ENCODE data around the gene KLHL29. TPM values are rescaled to one million over a fixed set of nuclear protein-coding genes. Genes with fewer than 3 reads are reported as not detected.

KLHL29 gene
- total RNA-seq, 1 donor = 1.0 TPM

GRCh38 chr2:23430263-23430662 is 45.3 kb downstream of the KLHL29 start:
- Histone ChIP-seq H3K27me3 (ENCODE audit: insufficient read depth, low read length) (no peaks in the 10 kb centered on the region), H3K4me1 (ENCODE audit: insufficient read depth, low read length) (no peaks in the 10 kb centered on the region), H3K4me3 (ENCODE audit: low read length) (no peak overlapping the region), H3K9me3 (ENCODE audit: low read depth, low read length) (no peaks in the 10 kb centered on the region)

DNA sequence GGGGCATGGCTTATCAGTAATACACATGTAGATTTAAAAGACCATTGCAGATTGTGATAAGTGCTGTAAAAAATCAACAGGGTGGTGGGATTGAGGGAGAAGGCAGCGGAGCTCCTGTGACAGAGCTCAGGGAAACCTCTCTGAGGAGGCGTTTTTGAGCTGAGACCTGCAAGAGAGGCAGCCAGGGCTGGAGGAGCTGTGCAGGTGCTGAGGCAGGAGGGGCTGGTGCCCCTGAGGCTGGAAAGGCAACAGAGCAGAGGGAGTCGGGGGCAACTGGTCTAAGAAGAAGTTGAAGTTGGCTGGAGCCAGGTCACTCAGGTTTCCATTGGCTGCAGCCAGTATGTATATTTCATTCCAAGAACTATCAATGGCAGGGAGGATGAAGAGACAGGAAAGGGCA is 47.6 kb downstream of the KLHL29 start:
- no peak overlapping the region for H3K4me3 ChIP-seq (ENCODE audit: low read length)
- no peaks in the 10 kb centered on the region for H3K4me1 ChIP-seq (ENCODE audit: insufficient read depth, low read length)
- no peaks in the 10 kb centered on the region for H3K9me3 ChIP-seq (ENCODE audit: low read depth, low read length)
- no peaks in the 10 kb centered on the region for H3K27me3 ChIP-seq (ENCODE audit: insufficient read depth, low read length)

GRCh38 chr2:23433282-23433681 is 48.3 kb downstream of the KLHL29 start:
- H3K4me1 ChIP-seq (ENCODE audit: insufficient read depth, low read length) = no peaks in the 10 kb centered on the region
- H3K9me3 ChIP-seq (ENCODE audit: low read depth, low read length) = no peaks in the 10 kb centered on the region
- no peaks in the 10 kb centered on the region for H3K27me3 ChIP-seq (ENCODE audit: insufficient read depth, low read length)
- H3K4me3 ChIP-seq (ENCODE audit: low read length) = no peak overlapping the region

- Histone ChIP-seq H3K9me3 (ENCODE audit: low read depth, low read length) (no peaks in the 10 kb centered on the region), H3K4me1 (ENCODE audit: insufficient read depth, low read length) (no peaks in the 10 kb centered on the region), H3K27me3 (ENCODE audit: insufficient read depth, low read length) (no peaks in the 10 kb centered on the region), H3K4me3 (ENCODE audit: low read length) (no peak overlapping the region)
Observed at GRCh38 chr2:23434721-23435121, 49.7 kb downstream of the KLHL29 start.

- Histone ChIP-seq H3K4me1 (ENCODE audit: insufficient read depth, low read length) (no peaks in the 10 kb centered on the region), H3K4me3 (ENCODE audit: low read length) (no peak overlapping the region), H3K9me3 (ENCODE audit: low read depth, low read length) (no peaks in the 10 kb centered on the region), H3K27me3 (ENCODE audit: insufficient read depth, low read length) (no peaks in the 10 kb centered on the region)
Observed at GRCh38 chr2:23435250-23436035, 50.5 kb downstream of the KLHL29 start.

DNA sequence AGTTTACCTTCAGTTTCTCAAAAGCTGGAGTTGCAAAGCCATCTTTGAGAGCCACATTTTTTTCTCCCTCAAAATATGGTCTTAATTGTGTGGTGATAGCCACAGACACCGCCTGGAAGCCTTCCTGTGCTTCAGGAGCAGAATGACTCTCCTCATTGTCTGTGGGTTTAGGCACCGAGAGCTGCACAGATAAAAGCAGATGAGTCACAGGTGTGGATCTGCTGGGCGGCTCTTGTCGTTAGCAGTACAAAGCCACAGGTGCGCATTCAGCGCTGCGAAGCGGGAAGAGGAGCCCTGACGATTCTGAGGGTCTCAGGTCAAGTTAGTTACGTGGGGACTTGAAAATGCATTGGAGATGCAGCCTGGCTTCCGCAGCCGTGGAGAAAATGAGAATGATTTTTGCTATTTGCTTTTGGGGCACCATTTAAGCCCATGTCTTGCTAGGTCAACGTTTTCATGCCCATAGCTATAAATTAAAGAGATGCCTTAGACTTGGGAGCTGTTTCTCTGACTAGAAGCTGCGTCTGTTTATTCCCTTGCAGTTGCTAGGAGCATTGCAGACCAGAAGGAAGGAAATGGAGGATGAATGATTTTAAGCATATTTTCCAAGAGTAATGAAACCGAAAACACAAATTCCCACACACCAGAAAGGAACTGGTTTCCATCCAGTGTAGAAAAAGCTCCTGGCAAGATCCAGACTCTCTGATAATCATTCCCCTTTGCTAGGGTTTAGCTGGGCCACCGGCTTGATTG is 51.5 kb downstream of the KLHL29 start:
- no peaks in the 10 kb centered on the region for H3K4me1 ChIP-seq (ENCODE audit: insufficient read depth, low read length)
- H3K9me3 ChIP-seq (ENCODE audit: low read depth, low read length) = no peaks in the 10 kb centered on the region

DNA sequence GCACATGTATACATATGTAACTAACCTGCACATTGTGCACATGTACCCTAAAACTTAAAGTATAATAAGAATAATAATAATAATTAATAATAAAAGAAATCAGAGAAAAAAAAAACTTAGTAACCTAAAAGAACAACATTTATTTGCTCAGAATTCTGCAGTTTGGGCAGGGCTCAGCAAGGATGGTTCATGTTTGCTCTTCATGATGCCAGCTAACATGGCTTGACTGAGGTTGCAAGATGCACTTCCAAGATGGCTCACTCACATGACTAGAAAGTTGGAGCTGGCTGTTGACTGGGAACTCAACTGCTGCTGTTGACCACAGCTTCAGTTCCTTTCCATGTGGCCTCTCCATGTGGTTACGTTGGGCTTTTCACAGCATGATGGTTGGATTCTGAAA is 56.4 kb downstream of the KLHL29 start:
- Histone ChIP-seq H3K9me3 (ENCODE audit: low read depth, low read length) (no peaks in the 10 kb centered on the region), H3K4me3 (ENCODE audit: low read length) (no peak overlapping the region), H3K27me3 (ENCODE audit: insufficient read depth, low read length) (peaks cover 2% of the 10 kb centered on the region), H3K4me1 (ENCODE audit: insufficient read depth, low read length) (no peaks in the 10 kb centered on the region)

More for the DNA sequence above, 51.5 kb downstream of the KLHL29 start:
- H3K4me3 ChIP-seq (ENCODE audit: low read length) = no peak overlapping the region
- no peaks in the 10 kb centered on the region for H3K27me3 ChIP-seq (ENCODE audit: insufficient read depth, low read length)

DNA sequence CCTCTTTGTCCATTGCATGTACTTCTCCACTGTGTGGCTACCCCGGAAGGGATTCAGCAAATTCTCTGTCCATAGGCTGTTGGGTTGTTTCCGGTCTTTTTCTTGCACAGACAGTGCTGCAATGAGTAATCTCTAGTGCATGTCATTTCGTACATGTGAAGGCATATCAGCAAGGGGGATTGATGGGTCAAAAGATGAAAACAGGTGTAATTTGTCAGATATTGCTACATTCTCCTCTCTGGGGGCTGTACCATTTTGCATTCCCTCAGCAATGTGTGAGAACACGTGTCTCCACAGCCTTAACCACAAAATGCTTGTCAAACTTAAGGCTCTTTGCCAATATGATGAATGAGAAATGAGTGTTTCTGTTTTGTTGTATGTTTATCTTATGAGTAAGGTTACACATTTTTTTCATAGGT is 60.5 kb downstream of the KLHL29 start:
- Histone ChIP-seq H3K9me3 (ENCODE audit: low read depth, low read length) (no peaks in the 10 kb centered on the region), H3K4me1 (ENCODE audit: insufficient read depth, low read length) (no peaks in the 10 kb centered on the region), H3K4me3 (ENCODE audit: low read length) (no peak overlapping the region), H3K27me3 (ENCODE audit: insufficient read depth, low read length) (peaks cover 2% of the 10 kb centered on the region)

DNA sequence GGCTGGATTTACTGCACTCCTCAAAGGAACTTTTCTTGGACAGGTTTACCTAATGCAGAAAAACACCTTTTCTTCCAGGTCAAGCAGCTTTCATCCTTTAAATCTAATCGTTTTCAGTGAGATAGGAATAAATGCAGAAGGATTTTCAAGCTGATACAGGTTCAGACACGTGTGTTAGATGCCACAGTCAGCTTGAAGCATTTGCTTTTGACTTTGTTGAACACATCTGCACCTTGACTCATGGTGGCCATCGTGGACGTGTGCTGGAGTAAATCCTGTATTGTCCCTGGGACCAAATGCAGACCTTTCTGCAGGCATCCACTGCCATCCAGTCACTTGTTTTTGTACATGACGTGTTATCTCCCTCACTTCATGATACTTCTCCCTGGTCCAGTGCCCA is 61.9 kb downstream of the KLHL29 start:
- Histone ChIP-seq H3K9me3 (ENCODE audit: low read depth, low read length) (no peaks in the 10 kb centered on the region), H3K4me3 (ENCODE audit: low read length) (no peak overlapping the region), H3K4me1 (ENCODE audit: insufficient read depth, low read length) (no peaks in the 10 kb centered on the region), H3K27me3 (ENCODE audit: insufficient read depth, low read length) (peaks cover 2% of the 10 kb centered on the region)

GRCh38 chr2:23447405-23447804 is 62.4 kb downstream of the KLHL29 start:
- H3K9me3 ChIP-seq (ENCODE audit: low read depth, low read length) = no peaks in the 10 kb centered on the region
- H3K4me1 ChIP-seq (ENCODE audit: insufficient read depth, low read length) = no peaks in the 10 kb centered on the region
- H3K4me3 ChIP-seq (ENCODE audit: low read length) = no peak overlapping the region
- peaks cover 6% of the 10 kb centered on the region for H3K27me3 ChIP-seq (ENCODE audit: insufficient read depth, low read length)

- peaks cover 14% of the 10 kb centered on the region for H3K4me1 ChIP-seq (ENCODE audit: insufficient read depth, low read length)
- peaks cover 9% of the 10 kb centered on the region for H3K27me3 ChIP-seq (ENCODE audit: insufficient read depth, low read length)
- no peaks in the 10 kb centered on the region for H3K9me3 ChIP-seq (ENCODE audit: low read depth, low read length)
- H3K4me3 ChIP-seq (ENCODE audit: low read length) = no peak overlapping the region
Observed at GRCh38 chr2:23448906-23449305, 63.9 kb downstream of the KLHL29 start.

DNA sequence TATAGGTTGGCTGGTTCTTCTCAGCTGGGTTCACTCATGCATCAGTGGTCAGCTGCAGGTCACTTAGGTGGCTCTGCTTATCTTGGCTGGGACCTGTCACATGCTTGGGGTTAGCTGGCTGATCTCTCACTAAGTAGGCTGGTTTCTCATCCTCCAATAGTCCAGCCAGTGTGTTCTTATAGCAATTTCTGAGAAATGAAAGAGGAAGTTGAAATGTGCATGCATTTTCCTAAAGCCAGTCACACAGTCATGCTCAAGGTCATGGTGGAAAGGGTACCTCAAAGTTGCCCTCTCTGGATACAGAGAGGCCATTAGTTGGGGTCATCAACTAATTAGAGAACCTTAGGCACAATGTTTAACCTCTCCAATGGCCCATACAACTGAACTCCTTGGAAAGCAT is 64.4 kb downstream of the KLHL29 start:
- no peaks in the 10 kb centered on the region for H3K9me3 ChIP-seq (ENCODE audit: low read depth, low read length)
- H3K4me3 ChIP-seq (ENCODE audit: low read length) = no peak overlapping the region
- peaks cover 17% of the 10 kb centered on the region for H3K4me1 ChIP-seq (ENCODE audit: insufficient read depth, low read length)
- peaks cover 10% of the 10 kb centered on the region for H3K27me3 ChIP-seq (ENCODE audit: insufficient read depth, low read length)

DNA sequence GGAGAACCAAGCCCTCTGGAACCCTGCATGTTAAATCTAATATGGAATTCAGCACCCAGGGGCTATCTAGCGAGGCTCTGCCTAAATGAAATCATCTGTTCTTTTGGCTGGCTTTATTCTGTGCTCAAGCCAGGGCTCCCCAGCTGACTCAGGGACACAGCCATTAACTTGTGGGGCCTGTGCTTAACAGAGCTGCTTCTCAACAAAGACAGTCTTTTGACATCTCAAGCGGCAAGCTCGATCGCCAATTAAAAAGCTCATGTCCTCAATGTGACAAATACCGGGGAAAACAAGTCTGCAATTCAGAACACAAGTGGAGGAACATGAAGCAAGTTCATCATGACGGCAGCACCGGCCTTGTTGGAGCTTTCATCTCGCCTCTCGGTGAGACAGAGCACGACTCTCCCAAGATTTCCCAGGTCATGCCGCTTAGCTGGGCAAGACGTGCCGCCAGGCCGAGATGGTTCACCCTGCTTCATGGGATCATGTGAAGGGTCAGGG is 64.9 kb downstream of the KLHL29 start:
- Histone ChIP-seq H3K27me3 (ENCODE audit: insufficient read depth, low read length) (peaks cover 14% of the 10 kb centered on the region), H3K4me3 (ENCODE audit: low read length) (no peak overlapping the region), H3K4me1 (ENCODE audit: insufficient read depth, low read length) (peaks cover 20% of the 10 kb centered on the region), H3K9me3 (ENCODE audit: low read depth, low read length) (no peaks in the 10 kb centered on the region)

DNA sequence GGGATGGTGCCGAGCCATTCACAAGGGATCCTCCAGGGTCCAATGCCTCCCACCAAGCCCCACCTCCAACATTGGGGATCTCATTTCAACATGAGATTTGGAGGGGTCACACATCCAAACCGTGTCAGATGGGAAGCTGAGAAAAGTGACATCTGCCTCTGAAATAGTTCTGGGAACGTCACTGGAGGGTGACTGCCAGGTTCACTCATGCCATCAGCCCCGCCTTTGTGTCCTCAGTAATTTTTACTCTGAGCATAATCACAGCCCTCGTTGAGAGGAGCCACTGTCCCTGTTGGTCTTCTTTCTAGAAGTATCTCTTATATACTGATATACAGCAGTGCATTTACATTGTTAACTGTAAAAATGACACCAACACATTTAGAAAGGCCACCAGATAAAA is 67.4 kb downstream of the KLHL29 start:
- peaks cover 17% of the 10 kb centered on the region for H3K27me3 ChIP-seq (ENCODE audit: insufficient read depth, low read length)
- peaks cover 21% of the 10 kb centered on the region for H3K4me1 ChIP-seq (ENCODE audit: insufficient read depth, low read length)
- no peak overlapping the region for H3K4me3 ChIP-seq (ENCODE audit: low read length)
- H3K9me3 ChIP-seq (ENCODE audit: low read depth, low read length) = no peaks in the 10 kb centered on the region

GRCh38 chr2:23452853-23453420 is 68.0 kb downstream of the KLHL29 start:
- Histone ChIP-seq H3K9me3 (ENCODE audit: low read depth, low read length) (no peaks in the 10 kb centered on the region), H3K4me1 (ENCODE audit: insufficient read depth, low read length) (peaks cover 21% of the 10 kb centered on the region), H3K4me3 (ENCODE audit: low read length) (no peak overlapping the region), H3K27me3 (ENCODE audit: insufficient read depth, low read length) (peaks cover 18% of the 10 kb centered on the region)
